Mucosa of descending colon (tissue), 3 donors: ENCODE data around the gene LEKR1. TPM values are rescaled to one million over a fixed set of nuclear protein-coding genes. Genes with fewer than 3 reads are reported as not detected.
"Not testable (repeated sequence)": the region's sequence is repeated elsewhere in the genome, so short reads cannot be mapped to it uniquely, and the experiment has no call there.

Experiments
- ATAC-seq: fragments of 200-7000 bp; cut with Tn5 transposase; one replicate; pipeline ENCODE4 v1.9.1; 2020; ENCODE audit warnings: mild to moderate bottlenecking, moderate library complexity
- DNase-seq, 3 donors: peaks; one replicate each; pipeline ENCODE4 v3.0.0-alpha.2; 2020
- H3K36me3 ChIP-seq: fragments of 200-600 bp; one replicate; pipeline ENCODE4 v1.8.0; 2021; ENCODE audit warnings: low read depth, mild to moderate bottlenecking
- H3K4me1 ChIP-seq: fragments of 200-600 bp; one replicate; pipeline ENCODE4 v1.8.0; 2021; ENCODE audit warnings: low read depth, mild to moderate bottlenecking
- H3K4me3 ChIP-seq: fragments of 200-600 bp; one replicate; pipeline ENCODE4 v1.8.0; 2021; ENCODE audit warnings: mild to moderate bottlenecking
- H3K9me3 ChIP-seq: fragments of 200-600 bp; one replicate; pipeline ENCODE4 v1.8.0; 2021; ENCODE audit warnings: mild to moderate bottlenecking
- intact Hi-C, 2 donors: fragments of 100-400 bp; cut with DNase I in 1 of 2; cut with micrococcal nuclease in 1 of 2; formaldehyde crosslinking; loops; one replicate each; pipeline versions ENCODE4 v1.11.0 to v1.11.1; 2022; cut with DNase I, micrococcal nuclease
- total RNA-seq, 3 donors: library from RNA; stranded (reverse); fragmentation: NEBNext Ultra II Directional in 2 of 3; extraction: Animal tissue kit (Norgen Biotek cat#: 25700) in 2 of 3; gene quantifications; one replicate each; pipeline versions ENCODE4 v1.2.1 to v1.2.4, GENCODE V29; 2021 to 2023
- TF ChIP-seq, protein P1 (sequence below): fragments of 200-600 bp; IDR thresholded peaks from one replicate; pipeline ENCODE4 v1.8.0; 2022; ENCODE audit warnings: antibody characterized with exemption, mild to moderate bottlenecking
- donor health status: DM: no; HTN: no; CAD: no; lungs with moderate emphysema.
- donor health status: DM: no; HTN: no; CAD: no.
- donor health status: DM: no; HTN: yes; CAD: no.

The LEKR1 gene
- total RNA-seq, 3 donors from 2014 or later: 1.9 to 3.5 (median 1.9) TPM

DNA sequence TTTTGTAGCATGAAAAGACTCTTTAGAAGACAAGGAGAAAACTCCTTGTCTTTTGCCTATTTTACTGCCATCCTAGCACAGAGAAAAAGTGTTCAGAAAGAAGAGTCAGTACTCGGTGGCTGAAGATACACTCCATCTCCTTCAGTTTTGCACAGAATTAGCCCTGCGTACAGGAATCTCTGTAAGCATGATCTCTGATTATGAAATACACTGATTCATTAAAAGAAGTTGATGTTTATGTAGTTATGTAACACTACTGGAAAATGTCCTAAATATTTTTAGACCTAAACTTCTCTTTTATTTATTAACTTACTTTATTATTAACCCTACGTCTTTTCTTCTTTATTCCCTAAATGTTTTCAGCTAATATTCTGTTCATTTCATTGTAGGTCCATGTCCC, 138.4 kb downstream of the LEKR1 start:
- DNase-seq: no peak
- Histone ChIP-seq H3K36me3 (no peaks in the 10 kb centered on the region), H3K4me3 (no peak overlapping the region), H3K4me1 (no peaks in the 10 kb centered on the region), H3K9me3 (no peaks in the 10 kb centered on the region)
- intact Hi-C loops: no loop called here
- ATAC-seq: no peak
- TF ChIP-seq, protein P1, sequence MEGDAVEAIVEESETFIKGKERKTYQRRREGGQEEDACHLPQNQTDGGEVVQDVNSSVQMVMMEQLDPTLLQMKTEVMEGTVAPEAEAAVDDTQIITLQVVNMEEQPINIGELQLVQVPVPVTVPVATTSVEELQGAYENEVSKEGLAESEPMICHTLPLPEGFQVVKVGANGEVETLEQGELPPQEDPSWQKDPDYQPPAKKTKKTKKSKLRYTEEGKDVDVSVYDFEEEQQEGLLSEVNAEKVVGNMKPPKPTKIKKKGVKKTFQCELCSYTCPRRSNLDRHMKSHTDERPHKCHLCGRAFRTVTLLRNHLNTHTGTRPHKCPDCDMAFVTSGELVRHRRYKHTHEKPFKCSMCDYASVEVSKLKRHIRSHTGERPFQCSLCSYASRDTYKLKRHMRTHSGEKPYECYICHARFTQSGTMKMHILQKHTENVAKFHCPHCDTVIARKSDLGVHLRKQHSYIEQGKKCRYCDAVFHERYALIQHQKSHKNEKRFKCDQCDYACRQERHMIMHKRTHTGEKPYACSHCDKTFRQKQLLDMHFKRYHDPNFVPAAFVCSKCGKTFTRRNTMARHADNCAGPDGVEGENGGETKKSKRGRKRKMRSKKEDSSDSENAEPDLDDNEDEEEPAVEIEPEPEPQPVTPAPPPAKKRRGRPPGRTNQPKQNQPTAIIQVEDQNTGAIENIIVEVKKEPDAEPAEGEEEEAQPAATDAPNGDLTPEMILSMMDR: no peak

DNA sequence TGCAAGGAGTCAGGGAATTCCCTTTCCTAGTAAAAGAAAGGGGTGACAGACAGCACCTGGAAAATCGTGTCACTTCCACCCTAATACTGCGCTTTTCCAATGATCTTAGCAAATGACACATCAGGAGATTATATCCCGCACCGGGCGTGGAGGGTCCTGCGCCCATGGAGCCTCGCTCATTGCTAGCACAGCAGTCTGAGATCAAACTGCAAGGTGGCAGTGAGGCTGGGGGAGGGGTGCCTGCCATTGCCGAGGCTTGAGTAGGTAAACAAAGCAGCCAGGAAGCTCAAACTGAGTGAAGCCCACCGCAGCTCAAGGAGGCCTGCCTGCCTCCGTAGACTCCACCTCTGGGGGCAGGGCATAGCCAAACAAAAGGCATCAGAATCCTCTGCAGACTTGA, 140.2 kb downstream of the LEKR1 start:
- H3K4me1 ChIP-seq, H3K36me3 ChIP-seq, H3K4me3 ChIP-seq, ATAC-seq, DNase-seq, H3K9me3 ChIP-seq, intact Hi-C loops: not testable (repeated sequence)

DNA sequence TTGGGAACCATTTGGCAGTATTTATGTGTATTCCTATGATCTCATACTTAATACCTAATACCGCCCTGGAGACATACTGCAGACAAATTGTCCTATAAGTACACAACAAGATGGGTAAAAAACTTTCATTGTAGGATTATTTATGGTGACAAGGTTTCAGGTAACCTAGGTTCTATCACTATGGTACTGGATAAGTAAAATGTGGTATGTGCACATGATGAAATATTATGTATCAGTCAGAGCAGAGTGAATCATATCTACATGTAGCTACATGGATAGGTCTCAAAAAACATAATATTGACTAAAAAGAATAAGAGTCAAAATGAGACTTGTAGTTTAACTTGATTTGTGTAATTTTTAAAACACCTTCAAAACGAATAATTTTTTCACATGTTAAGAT, 147.8 kb downstream of the LEKR1 start:
- TF ChIP-seq, protein P1: no peak
- no peak overlapping the region for H3K4me3 ChIP-seq
- ATAC-seq: no peak
- H3K36me3 ChIP-seq: no peaks in the 10 kb centered on the region
- no peaks in the 10 kb centered on the region for H3K4me1 ChIP-seq
- intact Hi-C loops: no loop called here
- DNase-seq: no peak
- no peaks in the 10 kb centered on the region for H3K9me3 ChIP-seq

DNA sequence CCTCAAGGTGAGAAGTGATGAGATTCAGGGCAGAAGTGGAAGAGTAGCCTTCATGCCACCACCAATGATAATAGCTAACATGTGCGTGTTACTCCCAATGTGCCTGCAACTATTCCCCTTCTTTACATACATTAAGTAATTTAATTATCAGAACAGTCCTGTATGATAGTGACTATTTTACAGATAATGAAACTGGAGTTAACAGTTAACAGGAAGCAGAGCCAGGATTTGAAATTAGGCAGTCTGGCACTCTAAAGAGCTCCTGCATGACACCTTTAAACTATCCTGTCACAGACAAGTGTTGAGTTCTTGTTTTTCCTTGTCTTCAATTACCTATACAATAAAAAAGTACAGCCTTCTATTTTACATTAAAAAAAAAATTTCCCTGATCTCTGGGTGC, 148.8 kb downstream of the LEKR1 start:
- no peak overlapping the region for H3K4me3 ChIP-seq
- TF ChIP-seq, protein P1: no peak
- DNase-seq: no peak
- H3K9me3 ChIP-seq: no peaks in the 10 kb centered on the region
- no peaks in the 10 kb centered on the region for H3K4me1 ChIP-seq
- ATAC-seq: no peak
- intact Hi-C loops: no loop called here
- H3K36me3 ChIP-seq: no peaks in the 10 kb centered on the region

DNA sequence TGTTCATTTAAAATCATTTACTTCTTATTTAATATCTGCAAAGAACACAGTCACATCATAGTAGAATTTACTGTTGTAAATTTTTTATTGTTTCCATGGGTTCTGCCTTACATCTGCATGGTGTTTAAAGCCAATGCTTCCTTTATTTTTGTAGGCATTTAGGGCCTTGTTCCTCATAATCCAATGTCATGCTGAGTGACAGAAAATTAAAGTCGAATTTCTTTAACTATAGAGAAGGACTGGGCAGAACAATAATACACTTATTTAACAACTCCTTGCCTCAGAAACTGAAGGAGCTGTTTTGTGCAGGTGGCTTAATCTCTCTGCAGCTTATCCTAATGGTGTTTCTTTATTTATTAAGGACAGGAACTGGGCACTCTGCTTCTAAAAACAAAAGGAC, 149.6 kb downstream of the LEKR1 start:
- no peak for ATAC-seq
- DNase-seq: no peak
- H3K4me1 ChIP-seq: no peaks in the 10 kb centered on the region
- intact Hi-C loops: no loop called here
- H3K9me3 ChIP-seq: no peaks in the 10 kb centered on the region
- H3K36me3 ChIP-seq: no peaks in the 10 kb centered on the region
- no peak overlapping the region for H3K4me3 ChIP-seq
- TF ChIP-seq, protein P1: no peak

DNA sequence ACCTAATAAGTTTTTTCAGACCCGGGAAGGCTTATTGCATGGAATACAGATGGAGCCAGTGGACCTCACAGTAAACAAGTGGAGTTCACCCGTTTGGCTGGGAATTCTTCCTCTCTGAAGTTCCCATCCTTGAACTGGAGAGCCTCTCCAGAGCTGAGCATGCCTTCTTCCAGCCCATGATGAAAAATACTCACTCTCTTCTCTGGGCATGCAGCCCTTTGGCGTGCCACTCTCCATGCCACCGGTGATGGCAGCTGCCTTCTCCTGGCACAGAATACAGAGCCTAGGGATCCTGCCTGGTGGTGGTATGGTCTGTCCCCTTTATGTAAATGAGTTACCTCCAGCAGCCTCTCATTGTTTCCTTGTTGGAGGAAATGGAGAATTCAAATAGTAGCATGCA, 150.8 kb downstream of the LEKR1 start:
- DNase-seq (no peak), ATAC-seq (no peak)
- no peak overlapping the region for H3K4me3 ChIP-seq

More for the DNA sequence above, 150.8 kb downstream of the LEKR1 start:
- TF ChIP-seq, protein P1: no peak
- intact Hi-C loops: no loop called here
- Histone ChIP-seq H3K36me3 (no peaks in the 10 kb centered on the region), H3K9me3 (no peaks in the 10 kb centered on the region), H3K4me1 (no peaks in the 10 kb centered on the region)
